A549 (cell line): ENCODE measurements around the gene NCAM2.

ENCODE experiments used
- CEBPB ChIP-seq, 2 experiments: fragments of >200 bp in 1 of 2; sonication (Bioruptor Twin) in 1 of 2; formaldehyde crosslinking in 1 of 2; IDR thresholded peaks; 2 replicates each; pipeline ENCODE4 v1.6.1; 2012 to 2016
- EHMT2 ChIP-seq: fragments of 200-600 bp; sonication (generic); IDR thresholded peaks from 2 replicates; pipeline ENCODE4 v1.6.1; 2016; ENCODE audit warnings: antibody characterized with exemption, low read depth, mild to moderate bottlenecking, moderate library complexity
- EP300 ChIP-seq, 2 experiments: fragments of >200 bp; sonication (Bioruptor Twin); formaldehyde crosslinking; IDR thresholded peaks; 2 replicates in 1 of 2; 3 replicates in 1 of 2; pipeline ENCODE4 v1.6.1; 2016 to 2017
- ESRRA ChIP-seq: fragments of 150-350 bp; IDR thresholded peaks from 2 replicates; pipeline ENCODE4 v1.6.1; 2014; ENCODE audit warnings: mild to moderate bottlenecking, low read length, borderline replicate concordance
- FOXS1 ChIP-seq: fragments of 250-450 bp; sonication (Bioruptor Pico); IDR thresholded peaks from 2 replicates; pipeline ENCODE4 v1.5.0; 2020; ENCODE audit warnings: mild to moderate bottlenecking, moderate library complexity
- NR3C1 ChIP-seq: fragments of >200 bp; sonication (Bioruptor Twin); formaldehyde crosslinking; IDR thresholded peaks from 3 replicates; pipeline ENCODE4 v1.6.1; 2017
- POLR2A ChIP-seq: IDR thresholded peaks from 2 replicates; pipeline ENCODE4 v1.6.1; 2012; ENCODE audit warnings: mild to moderate bottlenecking, low read length
- POLR2AphosphoS2 ChIP-seq: conservative IDR thresholded peaks from 2 replicates; pipeline ENCODE4 v1.6.1; 2012; ENCODE audit warnings: low read length, improper control_type of control experiment, inconsistent platforms
- RAD21 ChIP-seq, 2 experiments: fragments of >200 bp in 1 of 2; sonication (Bioruptor Twin) in 1 of 2; formaldehyde crosslinking in 1 of 2; IDR thresholded peaks in 1 of 2; conservative IDR thresholded peaks in 1 of 2; 2 replicates in 1 of 2; 3 replicates in 1 of 2; pipeline ENCODE4 v1.6.1; 2012 to 2018; ENCODE audit warnings: inconsistent platforms in 1 of 2
- TF ChIP-seq, protein P1 (sequence below): fragments of >200 bp; sonication (Bioruptor Twin); formaldehyde crosslinking; IDR thresholded peaks from 3 replicates; pipeline ENCODE4 v1.5.1; 2016
- TF ChIP-seq, protein P2 (sequence below): fragments of 200-600 bp; sonication (generic); IDR thresholded peaks from 2 replicates; pipeline ENCODE4 v1.6.1; 2016; ENCODE audit warnings: antibody characterized with exemption, mild to moderate bottlenecking, moderate library complexity
- TF ChIP-seq, protein P3 (sequence below): IDR thresholded peaks from 2 replicates; pipeline ENCODE4 v1.6.1; 2012
- TF ChIP-seq, protein P4 (sequence below): fragments of 150-350 bp; IDR thresholded peaks from 2 replicates; pipeline ENCODE4 v1.6.1; 2014; ENCODE audit warnings: low read depth, mild to moderate bottlenecking, low read length

DNA sequence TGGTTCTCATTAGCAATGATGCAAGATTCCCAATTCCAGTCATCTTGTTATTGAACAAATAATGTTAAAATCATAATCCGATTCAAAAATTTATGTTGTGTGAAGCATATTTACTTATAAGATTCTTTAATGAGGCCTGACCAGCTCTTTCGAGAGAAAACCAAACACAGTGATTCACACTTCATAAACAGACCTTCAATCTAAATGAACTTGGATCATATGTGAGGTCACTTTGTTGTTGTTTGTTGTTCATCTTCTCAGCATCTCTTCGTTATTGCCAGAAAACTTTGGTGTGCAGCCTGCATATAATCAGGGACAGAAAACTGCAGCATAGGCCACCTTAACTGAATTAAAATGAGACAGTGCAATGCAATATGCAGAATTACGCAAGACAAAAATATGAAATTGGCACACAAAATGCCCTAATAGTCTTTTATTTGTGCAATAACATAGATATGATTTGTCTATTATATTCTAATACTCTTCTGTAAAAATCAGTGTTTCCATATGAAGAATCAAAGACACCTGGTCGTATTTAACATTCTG, 30.1 kb downstream of the NCAM2 start:
- TF ChIP-seq RAD21 (conservative IDR thresholded peaks at IDR 0.05 in 1 of 2, IDR thresholded peaks at IDR 0.05 in 1 of 2) (no peak), POLR2A (no peak), NR3C1 (no peak), EHMT2 (no peak), CEBPB (IDR thresholded peaks at IDR 0.05) (no peak), EP300 (IDR thresholded peaks at IDR 0.05) (no peak), ESRRA (no peak), FOXS1 (CRISPR knock-in tag) (no peak), POLR2AphosphoS2 (no peak)
- TF ChIP-seq, protein P1, sequence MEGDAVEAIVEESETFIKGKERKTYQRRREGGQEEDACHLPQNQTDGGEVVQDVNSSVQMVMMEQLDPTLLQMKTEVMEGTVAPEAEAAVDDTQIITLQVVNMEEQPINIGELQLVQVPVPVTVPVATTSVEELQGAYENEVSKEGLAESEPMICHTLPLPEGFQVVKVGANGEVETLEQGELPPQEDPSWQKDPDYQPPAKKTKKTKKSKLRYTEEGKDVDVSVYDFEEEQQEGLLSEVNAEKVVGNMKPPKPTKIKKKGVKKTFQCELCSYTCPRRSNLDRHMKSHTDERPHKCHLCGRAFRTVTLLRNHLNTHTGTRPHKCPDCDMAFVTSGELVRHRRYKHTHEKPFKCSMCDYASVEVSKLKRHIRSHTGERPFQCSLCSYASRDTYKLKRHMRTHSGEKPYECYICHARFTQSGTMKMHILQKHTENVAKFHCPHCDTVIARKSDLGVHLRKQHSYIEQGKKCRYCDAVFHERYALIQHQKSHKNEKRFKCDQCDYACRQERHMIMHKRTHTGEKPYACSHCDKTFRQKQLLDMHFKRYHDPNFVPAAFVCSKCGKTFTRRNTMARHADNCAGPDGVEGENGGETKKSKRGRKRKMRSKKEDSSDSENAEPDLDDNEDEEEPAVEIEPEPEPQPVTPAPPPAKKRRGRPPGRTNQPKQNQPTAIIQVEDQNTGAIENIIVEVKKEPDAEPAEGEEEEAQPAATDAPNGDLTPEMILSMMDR, result no peak
- TF ChIP-seq, protein P2, sequence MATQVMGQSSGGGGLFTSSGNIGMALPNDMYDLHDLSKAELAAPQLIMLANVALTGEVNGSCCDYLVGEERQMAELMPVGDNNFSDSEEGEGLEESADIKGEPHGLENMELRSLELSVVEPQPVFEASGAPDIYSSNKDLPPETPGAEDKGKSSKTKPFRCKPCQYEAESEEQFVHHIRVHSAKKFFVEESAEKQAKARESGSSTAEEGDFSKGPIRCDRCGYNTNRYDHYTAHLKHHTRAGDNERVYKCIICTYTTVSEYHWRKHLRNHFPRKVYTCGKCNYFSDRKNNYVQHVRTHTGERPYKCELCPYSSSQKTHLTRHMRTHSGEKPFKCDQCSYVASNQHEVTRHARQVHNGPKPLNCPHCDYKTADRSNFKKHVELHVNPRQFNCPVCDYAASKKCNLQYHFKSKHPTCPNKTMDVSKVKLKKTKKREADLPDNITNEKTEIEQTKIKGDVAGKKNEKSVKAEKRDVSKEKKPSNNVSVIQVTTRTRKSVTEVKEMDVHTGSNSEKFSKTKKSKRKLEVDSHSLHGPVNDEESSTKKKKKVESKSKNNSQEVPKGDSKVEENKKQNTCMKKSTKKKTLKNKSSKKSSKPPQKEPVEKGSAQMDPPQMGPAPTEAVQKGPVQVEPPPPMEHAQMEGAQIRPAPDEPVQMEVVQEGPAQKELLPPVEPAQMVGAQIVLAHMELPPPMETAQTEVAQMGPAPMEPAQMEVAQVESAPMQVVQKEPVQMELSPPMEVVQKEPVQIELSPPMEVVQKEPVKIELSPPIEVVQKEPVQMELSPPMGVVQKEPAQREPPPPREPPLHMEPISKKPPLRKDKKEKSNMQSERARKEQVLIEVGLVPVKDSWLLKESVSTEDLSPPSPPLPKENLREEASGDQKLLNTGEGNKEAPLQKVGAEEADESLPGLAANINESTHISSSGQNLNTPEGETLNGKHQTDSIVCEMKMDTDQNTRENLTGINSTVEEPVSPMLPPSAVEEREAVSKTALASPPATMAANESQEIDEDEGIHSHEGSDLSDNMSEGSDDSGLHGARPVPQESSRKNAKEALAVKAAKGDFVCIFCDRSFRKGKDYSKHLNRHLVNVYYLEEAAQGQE, result no peak
- TF ChIP-seq, protein P3, sequence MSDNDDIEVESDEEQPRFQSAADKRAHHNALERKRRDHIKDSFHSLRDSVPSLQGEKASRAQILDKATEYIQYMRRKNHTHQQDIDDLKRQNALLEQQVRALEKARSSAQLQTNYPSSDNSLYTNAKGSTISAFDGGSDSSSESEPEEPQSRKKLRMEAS, result no peak
- TF ChIP-seq, protein P4, sequence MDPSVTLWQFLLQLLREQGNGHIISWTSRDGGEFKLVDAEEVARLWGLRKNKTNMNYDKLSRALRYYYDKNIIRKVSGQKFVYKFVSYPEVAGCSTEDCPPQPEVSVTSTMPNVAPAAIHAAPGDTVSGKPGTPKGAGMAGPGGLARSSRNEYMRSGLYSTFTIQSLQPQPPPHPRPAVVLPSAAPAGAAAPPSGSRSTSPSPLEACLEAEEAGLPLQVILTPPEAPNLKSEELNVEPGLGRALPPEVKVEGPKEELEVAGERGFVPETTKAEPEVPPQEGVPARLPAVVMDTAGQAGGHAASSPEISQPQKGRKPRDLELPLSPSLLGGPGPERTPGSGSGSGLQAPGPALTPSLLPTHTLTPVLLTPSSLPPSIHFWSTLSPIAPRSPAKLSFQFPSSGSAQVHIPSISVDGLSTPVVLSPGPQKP, result no peak
